Measurements from ENCODE around the gene PLCB3. TPM values are rescaled to one million over a fixed set of nuclear protein-coding genes. Genes with fewer than 3 reads are reported as not detected.

Gene PLCB3
- total RNA-seq, 1 experiment from 2014 or later, result 40.6 TPM

DNA sequence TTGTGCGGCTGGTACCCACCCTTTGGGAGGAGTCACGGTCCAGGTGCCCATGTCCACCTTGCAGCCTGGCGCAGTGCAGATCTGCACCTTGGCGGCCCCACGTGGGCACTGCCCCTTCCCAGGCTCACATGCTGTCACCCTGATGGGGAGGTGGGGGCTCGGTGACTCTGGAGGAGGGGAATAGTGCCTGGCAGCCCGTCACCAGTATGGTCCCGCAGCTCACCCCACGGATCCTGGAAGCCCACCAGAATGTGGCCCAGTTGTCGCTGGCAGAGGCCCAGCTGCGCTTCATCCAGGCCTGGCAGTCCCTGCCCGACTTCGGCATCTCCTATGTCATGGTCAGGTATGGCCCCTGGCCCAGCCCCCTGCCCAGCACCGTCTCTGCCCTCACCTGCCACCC lies 30.5 kb upstream of the PLCB3 start:
- peaks cover 5% of the 10 kb centered on the region; the same call in 1 of the 2 replicates for H3K4me1 ChIP-seq
- intact Hi-C loops (cut with micrococcal nuclease; ENCODE audit: unreplicated experiment), result no loop called here
- H3K4me3 ChIP-seq (ENCODE audit: low read depth, low read length), result no peak overlapping the region
- H3K27me3 ChIP-seq (replicated peaks; ENCODE audit: control insufficient read depth, insufficient read depth, low read length), result no peaks in the 10 kb centered on the region
- H3K4me3 Mint-ChIP-seq (ENCODE audit: unreplicated experiment), result no peak overlapping the region
- no peak overlapping the region for H3K27ac Mint-ChIP-seq (ENCODE audit: unreplicated experiment)
- H3K4me1 Mint-ChIP-seq (ENCODE audit: low read depth, unreplicated experiment), result no peaks in the 10 kb centered on the region
- ChIA-PET POLR2A (no interaction called here), CTCF (no interaction called here)
- no peaks in the 10 kb centered on the region; the same call in 1 of the 2 replicates for H3K36me3 ChIP-seq (ENCODE audit: control insufficient read depth, insufficient read depth, low read length)
- no peak for DNase-seq
- H3K9me3 ChIP-seq, result no peaks in the 10 kb centered on the region
- peaks cover 7% of the 10 kb centered on the region for H3K36me3 Mint-ChIP-seq (ENCODE audit: insufficient read depth, unreplicated experiment)
- no peaks in the 10 kb centered on the region for H3K9me3 Mint-ChIP-seq (ENCODE audit: unreplicated experiment)
- TF ChIP-seq CTCF (IDR thresholded peaks at IDR 0.05; ENCODE audit: insufficient read depth in 1 of 2, low read depth in 1 of 2, low read length in 1 of 2, severe bottlenecking in 1 of 2, unreplicated experiment in 1 of 2), result no peak
- no peaks in the 10 kb centered on the region for H3K27me3 Mint-ChIP-seq (ENCODE audit: insufficient read depth, unreplicated experiment)
- no TSS peak for BruUV-seq (replicated peaks)

- ChIA-PET CTCF (interaction anchor here (0.6 kb wide), 1 partner anchor 19 kb away, joined by 8 read pairs; no protein-coding TSS in a partner anchor), POLR2A (no interaction called here)
- intact Hi-C loops (cut with micrococcal nuclease; ENCODE audit: unreplicated experiment), result no loop called here
- H3K27me3 Mint-ChIP-seq (ENCODE audit: insufficient read depth, unreplicated experiment), result no peaks in the 10 kb centered on the region
- no peaks in the 10 kb centered on the region for H3K9me3 Mint-ChIP-seq (ENCODE audit: unreplicated experiment)
- Histone ChIP-seq H3K4me1 (peaks cover 14% of the 10 kb centered on the region), H3K36me3 (ENCODE audit: control insufficient read depth, insufficient read depth, low read length) (no peaks in the 10 kb centered on the region; the same call in 1 of the 2 replicates), H3K27me3 (replicated peaks; ENCODE audit: control insufficient read depth, insufficient read depth, low read length) (no peaks in the 10 kb centered on the region), H3K4me3 (ENCODE audit: low read depth, low read length) (no peak overlapping the region), H3K9me3 (no peaks in the 10 kb centered on the region)
- no peak overlapping the region for H3K4me3 Mint-ChIP-seq (ENCODE audit: unreplicated experiment)
- no peaks in the 10 kb centered on the region for H3K4me1 Mint-ChIP-seq (ENCODE audit: low read depth, unreplicated experiment)
- H3K27ac Mint-ChIP-seq (ENCODE audit: unreplicated experiment), result no peak overlapping the region
- H3K36me3 Mint-ChIP-seq (ENCODE audit: insufficient read depth, unreplicated experiment), result peaks cover 13% of the 10 kb centered on the region
- DNase-seq, result no peak
- BruUV-seq (replicated peaks), result no TSS peak
- TF ChIP-seq CTCF (IDR thresholded peaks at IDR 0.05; ENCODE audit: insufficient read depth in 1 of 2, low read depth in 1 of 2, low read length in 1 of 2, severe bottlenecking in 1 of 2, unreplicated experiment in 1 of 2), result no peak
Measured at GRCh38 chr11:64222651-64223000, 28.7 kb upstream of the PLCB3 start.

DNA sequence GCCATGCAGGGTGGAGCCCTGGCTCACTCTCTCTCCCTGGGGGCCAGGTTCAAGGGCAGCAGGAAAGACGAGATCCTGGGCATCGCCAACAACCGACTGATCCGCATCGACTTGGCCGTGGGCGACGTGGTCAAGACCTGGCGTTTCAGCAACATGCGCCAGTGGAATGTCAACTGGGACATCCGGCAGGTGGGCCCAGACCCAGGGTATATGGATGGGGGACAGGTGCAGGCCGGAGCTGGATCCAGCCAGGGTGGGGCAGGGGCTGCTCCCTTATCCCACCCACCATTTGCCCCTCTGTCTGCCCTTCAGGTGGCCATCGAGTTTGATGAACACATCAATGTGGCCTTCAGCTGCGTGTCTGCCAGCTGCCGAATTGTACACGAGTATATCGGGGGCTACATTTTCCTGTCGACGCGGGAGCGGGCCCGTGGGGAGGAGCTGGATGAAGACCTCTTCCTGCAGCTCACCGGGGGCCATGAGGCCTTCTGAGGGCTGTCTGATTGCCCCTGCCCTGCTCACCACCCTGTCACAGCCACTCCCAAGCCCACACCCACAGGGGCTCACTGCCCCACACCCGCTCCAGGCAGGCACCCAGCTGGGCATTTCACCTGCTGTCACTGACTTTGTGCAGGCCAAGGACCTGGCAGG lies 28.2 kb upstream of the PLCB3 start:
- Mint-ChIP-seq H3K27ac (ENCODE audit: unreplicated experiment) (no peak overlapping the region), H3K36me3 (ENCODE audit: insufficient read depth, unreplicated experiment) (peaks cover 13% of the 10 kb centered on the region), H3K4me3 (ENCODE audit: unreplicated experiment) (no peak overlapping the region), H3K9me3 (ENCODE audit: unreplicated experiment) (no peaks in the 10 kb centered on the region), H3K4me1 (ENCODE audit: low read depth, unreplicated experiment) (no peaks in the 10 kb centered on the region), H3K27me3 (ENCODE audit: insufficient read depth, unreplicated experiment) (no peaks in the 10 kb centered on the region)
- TF ChIP-seq CTCF (IDR thresholded peaks at IDR 0.05; ENCODE audit: insufficient read depth in 1 of 2, low read depth in 1 of 2, low read length in 1 of 2, severe bottlenecking in 1 of 2, unreplicated experiment in 1 of 2), result no peak
- intact Hi-C loops (cut with micrococcal nuclease; ENCODE audit: unreplicated experiment), result no loop called here
- Histone ChIP-seq H3K4me3 (ENCODE audit: low read depth, low read length) (no peak overlapping the region), H3K9me3 (no peaks in the 10 kb centered on the region), H3K4me1 (peaks cover 14% of the 10 kb centered on the region), H3K27me3 (replicated peaks; ENCODE audit: control insufficient read depth, insufficient read depth, low read length) (no peaks in the 10 kb centered on the region), H3K36me3 (ENCODE audit: control insufficient read depth, insufficient read depth, low read length) (no peaks in the 10 kb centered on the region; the same call in 1 of the 2 replicates)
- POLR2A ChIA-PET, result no interaction called here
- CTCF ChIA-PET, result interaction anchor here (0.6 to 1.1 kb wide), 2 partner anchors 18 to 37 kb away, joined by 3 to 8 read pairs; partner anchors contain the start of gene STIP1
- no TSS peak for BruUV-seq (replicated peaks)
- no peak for DNase-seq
